Activated naive CD8-positive, alpha-beta T cell treated with anti-CD3 and anti-CD28 coated beads, Interleukin-2, amount 50 U/mL, for 24 hours (primary cell): ENCODE results near the gene IL1R2.

Source experiments
- ATAC-seq: fragments of 150-1000 bp; cut with Tn5 transposase; one replicate; pipeline ENCODE4 v1.10.0; 2021
- DNase-seq: peaks from one replicate; pipeline ENCODE4 v3.0.0; 2021
- H3K27ac Mint-ChIP-seq: one replicate; pipeline ENCODE4 v1.8.0; 2021; ENCODE audit warnings: mild to moderate bottlenecking, mixed read lengths
- H3K27me3 Mint-ChIP-seq: one replicate; pipeline ENCODE4 v1.8.0; 2021; ENCODE audit warnings: mixed read lengths
- H3K36me3 Mint-ChIP-seq: one replicate; pipeline ENCODE4 v1.8.0; 2021; ENCODE audit warnings: low read depth, mixed read lengths
- H3K4me1 Mint-ChIP-seq: one replicate; pipeline ENCODE4 v1.8.0; 2021; ENCODE audit warnings: mixed read lengths
- H3K4me3 Mint-ChIP-seq: one replicate; pipeline ENCODE4 v1.8.0; 2021; ENCODE audit warnings: mild to moderate bottlenecking, moderate library complexity, mixed read lengths
- H3K9me3 Mint-ChIP-seq: one replicate; pipeline ENCODE4 v1.8.0; 2021; ENCODE audit warnings: mixed read lengths

Gene IL1R2

DNA sequence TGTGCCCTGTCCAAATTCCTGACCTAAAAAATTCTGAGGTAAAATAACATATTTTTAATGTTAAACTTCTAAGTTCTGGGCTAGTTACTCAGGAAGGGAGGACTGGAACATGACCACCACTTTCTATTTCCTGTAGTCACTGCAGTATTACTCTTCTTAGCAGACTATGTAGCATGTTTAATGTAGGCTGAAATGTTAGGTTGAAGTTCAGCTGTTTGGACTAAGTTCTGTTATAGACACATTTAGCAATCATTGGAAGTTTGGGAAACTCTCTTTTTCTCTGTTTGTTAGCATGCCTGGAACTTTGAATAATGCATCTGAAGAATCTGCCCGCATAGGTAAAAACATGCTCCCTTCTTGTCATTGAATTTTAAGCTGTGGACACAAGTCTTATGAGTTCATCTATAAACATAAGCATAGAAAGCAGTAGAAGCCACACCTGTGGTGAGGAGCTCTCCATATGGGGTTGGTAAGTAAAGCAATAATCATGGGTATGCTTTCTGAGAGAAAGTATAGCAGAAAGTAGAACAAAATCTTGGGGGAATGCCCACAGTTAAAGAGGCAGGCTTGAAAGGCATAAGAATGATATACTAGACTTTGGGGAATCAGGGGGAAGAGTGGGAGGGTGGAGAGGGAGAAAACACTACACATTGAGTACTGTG, 52.6 kb downstream of the IL1R2 start:
- H3K27me3 Mint-ChIP-seq: peaks cover 52% of the 10 kb centered on the region
- ATAC-seq (no peak), DNase-seq (no peak)
- H3K9me3 Mint-ChIP-seq: peaks cover 4% of the 10 kb centered on the region
- peaks cover 23% of the 10 kb centered on the region for H3K4me1 Mint-ChIP-seq
- H3K4me3 Mint-ChIP-seq: no peak overlapping the region
- H3K36me3 Mint-ChIP-seq: no peaks in the 10 kb centered on the region
- no peak overlapping the region for H3K27ac Mint-ChIP-seq

- H3K27me3 Mint-ChIP-seq: peaks cover 51% of the 10 kb centered on the region
- ATAC-seq (no peak), DNase-seq (no peak)
- no peak overlapping the region for H3K4me3 Mint-ChIP-seq
- H3K4me1 Mint-ChIP-seq: peaks cover 23% of the 10 kb centered on the region
- peaks cover 4% of the 10 kb centered on the region for H3K9me3 Mint-ChIP-seq
- no peaks in the 10 kb centered on the region for H3K36me3 Mint-ChIP-seq
- no peak overlapping the region for H3K27ac Mint-ChIP-seq
Observed at GRCh38 chr2:102044967-102045489, 53.3 kb downstream of the IL1R2 start.

GRCh38 chr2:102045697-102046096, 53.9 kb downstream of the IL1R2 start:
- Mint-ChIP-seq H3K27ac (no peak overlapping the region), H3K9me3 (peaks cover 4% of the 10 kb centered on the region), H3K4me3 (no peak overlapping the region), H3K4me1 (peaks cover 28% of the 10 kb centered on the region), H3K27me3 (peaks cover 46% of the 10 kb centered on the region), H3K36me3 (no peaks in the 10 kb centered on the region)
- DNase-seq (no peak), ATAC-seq (no peak)

GRCh38 chr2:102046135-102046986, 54.6 kb downstream of the IL1R2 start:
- Mint-ChIP-seq H3K4me1 (peaks cover 29% of the 10 kb centered on the region), H3K27ac (no peak overlapping the region), H3K36me3 (no peaks in the 10 kb centered on the region), H3K9me3 (peaks cover 4% of the 10 kb centered on the region), H3K27me3 (peaks cover 42% of the 10 kb centered on the region), H3K4me3 (no peak overlapping the region)
- DNase-seq (no peak), ATAC-seq (no peak)

- Mint-ChIP-seq H3K27ac (no peak overlapping the region), H3K4me3 (no peak overlapping the region), H3K36me3 (no peaks in the 10 kb centered on the region), H3K4me1 (peaks cover 14% of the 10 kb centered on the region), H3K27me3 (peaks cover 33% of the 10 kb centered on the region), H3K9me3 (peaks cover 4% of the 10 kb centered on the region)
- DNase-seq (no peak), ATAC-seq (no peak)
Observed at GRCh38 chr2:102048465-102048864, 56.7 kb downstream of the IL1R2 start.

DNA sequence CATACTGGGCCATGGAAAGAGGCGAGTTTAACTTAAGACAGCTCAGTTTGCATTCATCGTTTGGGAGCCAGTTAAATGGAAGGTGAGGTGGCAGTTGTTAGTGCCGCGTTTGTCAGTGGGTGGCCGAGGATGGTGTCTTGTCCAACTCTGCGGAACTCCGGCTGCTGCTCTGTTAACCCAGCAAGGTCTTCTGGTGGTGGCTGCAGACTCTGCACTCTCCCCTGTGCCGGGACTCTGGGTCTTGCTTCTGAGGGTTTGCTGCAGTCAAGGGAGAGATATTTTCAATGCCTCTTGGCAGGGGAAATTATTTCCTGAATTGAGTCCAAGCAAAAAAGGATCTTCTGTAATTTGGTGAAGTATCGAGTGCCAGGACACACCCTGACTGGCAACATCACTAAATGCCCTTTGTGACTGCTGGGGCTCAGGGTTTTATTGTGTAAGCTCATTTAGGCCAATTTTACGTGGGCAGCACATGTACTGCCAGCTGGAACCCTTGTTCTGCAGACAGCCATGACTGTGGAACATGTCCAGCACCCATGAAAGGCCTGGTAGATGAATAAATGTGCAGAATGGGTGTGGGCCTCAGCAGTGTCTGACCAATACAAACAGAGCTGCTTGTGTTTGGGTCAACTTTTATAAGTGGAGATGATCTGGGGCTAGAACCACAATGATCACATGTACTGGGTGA, 58.1 kb downstream of the IL1R2 start:
- H3K27me3 Mint-ChIP-seq: peaks cover 24% of the 10 kb centered on the region
- H3K36me3 Mint-ChIP-seq: no peaks in the 10 kb centered on the region
- H3K27ac Mint-ChIP-seq: no peak overlapping the region
- ATAC-seq: no peak
- DNase-seq: no peak
- peaks cover 6% of the 10 kb centered on the region for H3K4me1 Mint-ChIP-seq
- peaks cover 4% of the 10 kb centered on the region for H3K9me3 Mint-ChIP-seq
- no peak overlapping the region for H3K4me3 Mint-ChIP-seq

GRCh38 chr2:102050854-102051391, 59.2 kb downstream of the IL1R2 start:
- Mint-ChIP-seq H3K9me3 (peaks cover 4% of the 10 kb centered on the region), H3K27ac (no peak overlapping the region), H3K27me3 (peaks cover 18% of the 10 kb centered on the region), H3K4me1 (peaks cover 6% of the 10 kb centered on the region), H3K36me3 (no peaks in the 10 kb centered on the region), H3K4me3 (no peak overlapping the region)
- DNase-seq: no peak
- no peak for ATAC-seq

GRCh38 chr2:102051692-102052277, 60.0 kb downstream of the IL1R2 start:
- H3K4me1 Mint-ChIP-seq: peaks cover 7% of the 10 kb centered on the region
- no peak overlapping the region for H3K4me3 Mint-ChIP-seq
- no peaks in the 10 kb centered on the region for H3K36me3 Mint-ChIP-seq
- H3K27ac Mint-ChIP-seq: no peak overlapping the region
- peaks cover 4% of the 10 kb centered on the region for H3K9me3 Mint-ChIP-seq
- H3K27me3 Mint-ChIP-seq: peaks cover 11% of the 10 kb centered on the region
- ATAC-seq: no peak
- no peak for DNase-seq

- H3K4me1 Mint-ChIP-seq: peaks cover 13% of the 10 kb centered on the region
- peaks cover 8% of the 10 kb centered on the region for H3K27me3 Mint-ChIP-seq
- ATAC-seq: no peak
- H3K36me3 Mint-ChIP-seq: no peaks in the 10 kb centered on the region
- peaks cover 3% of the 10 kb centered on the region for H3K9me3 Mint-ChIP-seq
- no peak overlapping the region for H3K4me3 Mint-ChIP-seq
- no peak for DNase-seq
- H3K27ac Mint-ChIP-seq: no peak overlapping the region
Observed at GRCh38 chr2:102052365-102052764, 60.6 kb downstream of the IL1R2 start.

GRCh38 chr2:102053096-102053495, 61.3 kb downstream of the IL1R2 start:
- no peak for ATAC-seq
- Mint-ChIP-seq H3K27ac (no peak overlapping the region), H3K4me3 (no peak overlapping the region), H3K36me3 (no peaks in the 10 kb centered on the region), H3K27me3 (peaks cover under 1% of the 10 kb centered on the region), H3K4me1 (peaks cover 20% of the 10 kb centered on the region), H3K9me3 (no peaks in the 10 kb centered on the region)
- no peak for DNase-seq

DNA sequence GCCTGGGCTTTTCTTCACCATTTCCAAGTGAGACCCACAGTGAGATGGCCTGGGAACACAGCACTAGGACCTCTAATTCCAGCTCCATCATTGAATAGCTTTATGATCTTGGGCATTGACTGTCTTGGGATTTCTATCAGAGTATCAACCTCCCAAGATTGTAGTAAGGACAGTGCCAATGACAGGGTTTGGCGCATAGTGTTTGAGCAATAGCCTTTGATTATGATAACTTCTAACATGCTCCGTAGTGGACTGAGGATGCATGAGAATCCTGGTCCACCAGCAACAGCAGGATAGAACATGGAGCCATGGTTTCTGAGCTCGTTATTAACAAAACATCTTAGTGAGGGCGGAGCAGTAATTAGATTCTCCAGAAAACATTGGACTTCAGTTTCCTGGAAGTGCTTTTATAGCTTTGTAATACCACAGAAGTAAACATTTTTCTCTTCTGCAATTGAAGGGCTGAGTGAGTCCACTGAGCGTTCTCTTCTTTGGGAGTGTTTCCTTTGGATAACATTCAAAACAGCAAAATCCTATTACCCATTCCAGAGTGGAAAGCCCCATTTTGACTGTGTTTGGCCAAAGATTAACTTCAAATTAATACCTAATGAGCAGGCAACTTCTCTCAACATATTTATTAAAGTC, 63.7 kb downstream of the IL1R2 start:
- H3K9me3 Mint-ChIP-seq: no peaks in the 10 kb centered on the region
- ATAC-seq (no peak), DNase-seq (no peak)
- no peaks in the 10 kb centered on the region for H3K27me3 Mint-ChIP-seq
- H3K36me3 Mint-ChIP-seq: no peaks in the 10 kb centered on the region
- no peak overlapping the region for H3K27ac Mint-ChIP-seq
- H3K4me3 Mint-ChIP-seq: no peak overlapping the region
- H3K4me1 Mint-ChIP-seq: peaks cover 20% of the 10 kb centered on the region

- H3K9me3 Mint-ChIP-seq: no peaks in the 10 kb centered on the region
- no peak overlapping the region for H3K27ac Mint-ChIP-seq
- H3K36me3 Mint-ChIP-seq: no peaks in the 10 kb centered on the region
- no peak for DNase-seq
- no peaks in the 10 kb centered on the region for H3K27me3 Mint-ChIP-seq
- ATAC-seq: no peak
- peaks cover 17% of the 10 kb centered on the region for H3K4me1 Mint-ChIP-seq
- no peak overlapping the region for H3K4me3 Mint-ChIP-seq
Observed at GRCh38 chr2:102056079-102056581, 64.4 kb downstream of the IL1R2 start.

- H3K27ac Mint-ChIP-seq: no peak overlapping the region
- H3K36me3 Mint-ChIP-seq: no peaks in the 10 kb centered on the region
- DNase-seq: no peak
- H3K9me3 Mint-ChIP-seq: no peaks in the 10 kb centered on the region
- H3K4me3 Mint-ChIP-seq: no peak overlapping the region
- peak; percentile 62 for ATAC-seq
- peaks cover 27% of the 10 kb centered on the region for H3K4me1 Mint-ChIP-seq
- H3K27me3 Mint-ChIP-seq: no peaks in the 10 kb centered on the region
Observed at GRCh38 chr2:102057502-102058292, 65.9 kb downstream of the IL1R2 start.
